Stimulated activated CD8-positive, alpha-beta memory T cell treated with anti-CD3 and anti-CD28 coated beads, Interleukin-12 subunit alpha, Interleukin-12 subunit beta, amount 100 ng/mL, for 4 hours (primary cell): ENCODE results near the gene LMF1.
"Not testable (repeated sequence)": the region's sequence is repeated elsewhere in the genome, so short reads cannot be mapped to it uniquely, and the experiment has no call there.

Experiments used
- DNase-seq: peaks from one replicate; pipeline ENCODE4 v3.0.0-alpha.2; 2020; ENCODE audit warnings: low read depth

LMF1 gene

GRCh38 chr16:948767-949166 lies 22.0 kb downstream of the LMF1 start:
- DNase-seq = not testable (repeated sequence)

GRCh38 chr16:947922-948303 lies 22.9 kb downstream of the LMF1 start:
- not testable (repeated sequence) for DNase-seq

GRCh38 chr16:947255-947921 lies 23.4 kb downstream of the LMF1 start:
- no peak for DNase-seq

GRCh38 chr16:946048-946395 lies 24.8 kb downstream of the LMF1 start:
- DNase-seq = no peak

GRCh38 chr16:945271-946047 lies 25.3 kb downstream of the LMF1 start:
- DNase-seq = no peak

DNA sequence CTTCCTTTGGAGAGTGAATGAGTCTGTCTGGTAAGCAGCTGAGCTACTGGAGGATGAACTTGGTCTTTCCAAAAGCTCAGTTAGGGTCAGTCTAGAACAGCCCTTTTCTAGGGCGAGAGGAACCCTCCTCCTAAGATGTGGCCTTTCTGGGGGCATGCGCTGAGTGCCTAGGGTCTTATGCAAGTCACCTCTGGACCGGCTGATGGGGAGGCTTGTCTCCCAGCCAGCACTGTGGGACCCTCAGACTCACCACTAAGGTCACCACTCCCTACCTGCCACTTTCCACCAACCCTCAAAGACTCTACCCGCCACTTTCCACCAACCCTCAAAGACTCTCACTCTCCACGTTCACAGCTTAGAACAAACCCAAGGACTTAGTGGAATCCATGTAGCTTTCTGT lies 26.8 kb downstream of the LMF1 start:
- no peak for DNase-seq

DNA sequence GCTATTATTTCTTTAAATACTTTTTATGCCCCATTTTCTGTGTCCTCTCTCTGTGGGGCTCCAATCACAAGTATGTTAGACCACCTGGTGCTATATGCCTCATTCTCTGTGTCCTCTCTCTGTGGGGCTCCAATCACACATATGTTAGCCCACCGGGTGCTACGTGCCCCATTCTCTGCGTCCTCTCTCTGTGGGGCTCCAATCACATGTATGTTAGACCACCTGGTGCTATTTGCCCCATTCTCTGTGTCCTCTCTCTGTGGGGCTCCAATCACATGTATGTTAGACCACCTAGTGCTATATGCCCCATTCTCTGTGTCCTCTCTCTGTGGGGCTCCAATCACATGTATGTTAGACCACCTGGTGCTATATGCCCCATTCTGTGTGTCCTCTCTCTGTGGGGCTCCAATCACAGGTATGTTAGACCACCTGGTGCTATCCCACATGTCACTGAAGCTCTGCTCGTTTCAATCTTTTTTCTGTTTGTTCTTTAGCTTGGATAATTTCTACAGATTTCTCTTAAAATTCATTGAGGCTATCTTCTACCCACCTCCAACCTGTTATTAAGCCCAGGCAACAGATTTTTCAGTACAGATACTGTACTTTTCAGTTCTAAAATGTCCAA lies 28.2 kb downstream of the LMF1 start:
- no peak for DNase-seq

- no peak for DNase-seq
Observed at GRCh38 chr16:939941-940340, 30.8 kb downstream of the LMF1 start.

GRCh38 chr16:939311-939710 lies 31.5 kb downstream of the LMF1 start:
- DNase-seq = no peak

- no peak for DNase-seq
Observed at GRCh38 chr16:938752-939151, 32.0 kb downstream of the LMF1 start.

GRCh38 chr16:938136-938535 lies 32.6 kb downstream of the LMF1 start:
- no peak for DNase-seq

GRCh38 chr16:937723-938122 lies 33.1 kb downstream of the LMF1 start:
- DNase-seq = no peak

DNA sequence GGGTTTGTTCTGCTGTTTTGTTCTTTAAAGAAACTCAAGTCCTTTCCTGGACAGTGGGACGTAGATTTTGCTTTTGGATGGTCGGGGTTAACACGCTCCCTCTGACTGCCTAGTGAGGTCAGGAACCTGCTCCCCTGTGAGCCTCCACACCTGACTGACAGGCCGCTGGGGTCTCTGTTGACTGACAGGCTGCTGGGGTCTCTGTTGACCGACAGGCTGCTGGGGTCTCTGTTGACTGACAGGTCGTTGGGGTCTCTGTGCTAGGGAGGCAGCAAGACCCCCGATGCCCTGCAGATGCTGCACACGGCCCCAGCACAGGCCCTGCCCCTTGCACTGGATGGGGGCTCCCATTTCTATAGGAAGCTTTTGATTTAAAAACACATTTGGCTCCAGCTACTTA lies 33.5 kb downstream of the LMF1 start:
- DNase-seq = no peak

- DNase-seq = no peak
Observed at GRCh38 chr16:935684-936083, 35.1 kb downstream of the LMF1 start.

- DNase-seq = no peak
Observed at GRCh38 chr16:934178-934577, 36.6 kb downstream of the LMF1 start.

- DNase-seq = no peak
Observed at GRCh38 chr16:933581-933980, 37.2 kb downstream of the LMF1 start.

- no peak for DNase-seq
Observed at GRCh38 chr16:932831-933330, 37.9 kb downstream of the LMF1 start.

DNA sequence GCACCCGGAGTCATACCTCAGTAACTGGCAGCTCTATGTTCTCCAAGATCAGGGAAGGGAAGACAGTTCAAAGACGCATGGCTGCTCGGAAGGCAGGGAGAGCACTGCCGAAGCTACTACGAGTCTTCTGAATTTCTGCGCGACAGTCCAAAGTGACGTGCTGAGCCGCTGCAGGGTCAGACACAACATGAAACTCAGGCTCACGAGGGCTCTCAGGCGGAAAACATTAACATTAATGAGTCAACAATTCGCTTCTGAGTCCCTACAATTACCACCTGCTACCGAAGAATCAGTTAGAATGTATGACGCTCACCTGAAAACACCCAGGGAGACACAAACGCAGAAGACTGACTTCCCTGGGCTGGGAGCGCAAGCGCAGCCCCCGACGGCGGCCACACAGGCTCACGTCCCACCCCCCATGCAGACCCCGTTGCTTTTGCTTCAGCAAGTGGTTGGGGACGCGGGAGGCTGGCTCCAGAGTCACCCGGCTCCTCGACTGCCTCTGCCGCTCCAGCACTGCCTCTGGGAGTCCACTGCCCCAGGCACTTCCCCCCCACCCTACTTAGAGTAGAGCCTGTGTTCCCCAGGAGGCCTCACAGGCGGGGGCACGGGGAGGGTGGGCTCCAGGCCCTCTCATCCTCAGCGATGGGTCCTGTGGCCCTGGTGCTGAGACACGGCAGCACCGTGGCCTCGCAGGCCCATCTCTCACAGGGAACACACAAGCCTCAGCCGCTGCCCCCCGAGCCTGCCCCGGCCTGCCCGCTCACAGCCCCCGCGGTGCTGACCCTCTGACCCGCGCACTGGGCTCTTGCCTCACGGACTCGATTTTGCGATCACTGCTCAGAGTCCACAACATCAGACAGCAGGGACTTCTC lies 38.9 kb downstream of the LMF1 start:
- no peak for DNase-seq

DNA sequence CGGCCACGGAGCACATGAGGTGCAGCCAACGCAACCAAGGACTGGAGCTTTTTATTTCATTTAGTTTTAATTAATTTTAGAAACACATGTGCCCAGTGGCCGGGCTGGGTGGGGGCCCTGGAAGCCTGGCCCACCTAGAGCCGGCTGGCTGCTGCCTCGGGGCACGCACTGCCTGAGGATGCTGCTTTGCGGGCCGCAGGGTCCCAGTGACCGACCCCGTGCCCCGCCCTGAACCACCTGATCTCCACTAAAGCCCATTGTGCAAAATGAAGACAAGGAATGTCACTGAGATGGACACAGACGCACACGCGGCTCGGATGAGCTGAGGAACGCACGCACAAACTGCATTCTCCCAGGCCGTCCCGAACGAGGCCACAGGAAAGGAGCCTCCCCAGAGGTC lies 39.6 kb downstream of the LMF1 start:
- DNase-seq = no peak

- DNase-seq = no peak
Observed at GRCh38 chr16:930511-930910, 40.3 kb downstream of the LMF1 start.

DNA sequence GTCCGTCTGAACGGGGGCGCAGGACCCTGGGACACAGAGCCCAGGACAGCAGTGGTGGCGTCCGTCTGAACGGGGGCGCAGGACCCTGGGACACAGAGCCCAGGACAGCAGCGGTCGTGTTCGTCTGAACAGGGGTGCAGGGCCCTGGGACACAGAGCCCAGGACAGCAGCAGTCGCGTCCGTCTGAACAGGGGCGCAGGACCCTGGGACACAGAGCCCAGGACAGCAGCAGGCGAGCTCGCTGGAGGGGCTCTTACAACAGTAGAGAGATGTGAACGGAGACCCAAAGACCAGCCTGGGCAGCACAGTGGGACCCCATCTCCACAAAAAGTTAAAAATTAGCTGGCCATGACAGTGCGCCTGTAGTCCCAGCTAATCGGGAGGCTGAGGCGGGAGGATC lies 40.7 kb downstream of the LMF1 start:
- DNase-seq = no peak
